ENCODE data around the gene PTPRD.

PTPRD gene

DNA sequence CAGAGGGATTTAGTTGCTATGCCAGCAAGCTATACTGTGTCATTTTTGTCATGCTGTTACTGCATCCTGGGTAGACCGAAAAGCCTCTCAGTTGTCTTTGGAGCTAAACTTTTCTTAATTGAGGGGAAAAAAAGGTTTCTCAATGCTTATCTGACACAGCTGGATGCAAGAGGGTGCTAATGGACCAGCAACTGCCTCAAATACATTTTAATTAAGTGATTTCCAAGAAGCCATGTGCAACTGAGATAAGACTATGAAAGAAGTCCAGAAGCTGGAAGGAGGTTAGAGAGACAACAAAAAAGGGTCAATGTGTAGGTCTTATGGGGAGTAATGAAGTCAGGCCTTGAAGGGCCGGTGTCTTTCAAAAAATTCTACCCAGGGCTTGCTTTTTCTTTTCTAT is 2347.5 kb downstream of the PTPRD start:
- DNase-seq = no peak
